Measurements from ENCODE around the gene CLEC3B.
"Not testable (repeated sequence)": the region's sequence is repeated elsewhere in the genome, so short reads cannot be mapped to it uniquely, and the experiment has no call there.

The CLEC3B gene

GRCh38 chr3:45026038-45026437, at the start of gene CLEC3B:
Gene CLEC3B, plus strand, starts transcription at chr3:45026303. Its CDS starts 60 bp downstream, at chr3:45026363.
- no peaks in the 10 kb centered on the region for H3K36me3 Mint-ChIP-seq (ENCODE audit: low read depth)
- no peak for DNase-seq

GRCh38 chr3:44981220-44981619, 44.9 kb upstream of the CLEC3B start:
- no peaks in the 10 kb centered on the region for H3K27me3 Mint-ChIP-seq
- H3K4me3 Mint-ChIP-seq, result peak overlapping the region; percentile 42
- ATAC-seq, result peak; percentile 47
- DNase-seq, result no peak
- H3K27ac Mint-ChIP-seq, result peak overlapping the region; percentile 21
- H3K36me3 Mint-ChIP-seq (ENCODE audit: low read depth), result peaks cover 27% of the 10 kb centered on the region
- peaks cover 82% of the 10 kb centered on the region for H3K4me1 Mint-ChIP-seq
- H3K9me3 Mint-ChIP-seq, result no peaks in the 10 kb centered on the region

More at GRCh38 chr3:45026038-45026437, at the start of gene CLEC3B:
- H3K9me3 Mint-ChIP-seq, result no peaks in the 10 kb centered on the region
- ATAC-seq, result no peak
- peaks cover 2% of the 10 kb centered on the region for H3K4me1 Mint-ChIP-seq
- H3K27ac Mint-ChIP-seq, result no peak within 1 kb of the TSS
- no peak within 1 kb of the TSS for H3K4me3 Mint-ChIP-seq
- no peaks in the 10 kb centered on the region for H3K27me3 Mint-ChIP-seq

- DNase-seq (peak; percentile 6), ATAC-seq (no peak)
- Mint-ChIP-seq H3K9me3 (no peaks in the 10 kb centered on the region), H3K27ac (no peak overlapping the region), H3K36me3 (ENCODE audit: low read depth) (peaks cover 28% of the 10 kb centered on the region), H3K27me3 (no peaks in the 10 kb centered on the region), H3K4me1 (peaks cover 82% of the 10 kb centered on the region), H3K4me3 (no peak overlapping the region)
These were observed 44.4 kb upstream of the CLEC3B start for GRCh38 chr3:44981751-44982150.

GRCh38 chr3:44982817-44983216, 43.3 kb upstream of the CLEC3B start:
- no peak overlapping the region for H3K4me3 Mint-ChIP-seq
- H3K4me1 Mint-ChIP-seq, result peaks cover 77% of the 10 kb centered on the region
- DNase-seq (no peak), ATAC-seq (no peak)
- H3K36me3 Mint-ChIP-seq (ENCODE audit: low read depth), result peaks cover 25% of the 10 kb centered on the region
- no peaks in the 10 kb centered on the region for H3K9me3 Mint-ChIP-seq
- H3K27me3 Mint-ChIP-seq, result no peaks in the 10 kb centered on the region
- no peak overlapping the region for H3K27ac Mint-ChIP-seq

- ATAC-seq, result no peak
- H3K9me3 Mint-ChIP-seq, result no peaks in the 10 kb centered on the region
- peaks cover 73% of the 10 kb centered on the region for H3K4me1 Mint-ChIP-seq
- no peaks in the 10 kb centered on the region for H3K27me3 Mint-ChIP-seq
- DNase-seq, result no peak
- H3K27ac Mint-ChIP-seq, result no peak overlapping the region
- peaks cover 24% of the 10 kb centered on the region for H3K36me3 Mint-ChIP-seq (ENCODE audit: low read depth)
- no peak overlapping the region for H3K4me3 Mint-ChIP-seq
These were observed 42.6 kb upstream of the CLEC3B start for GRCh38 chr3:44983484-44983941.

GRCh38 chr3:44984335-44984734, 41.8 kb upstream of the CLEC3B start:
- ATAC-seq, result no peak
- Mint-ChIP-seq H3K36me3 (ENCODE audit: low read depth) (peaks cover 28% of the 10 kb centered on the region), H3K4me1 (peaks cover 69% of the 10 kb centered on the region), H3K27me3 (no peaks in the 10 kb centered on the region), H3K4me3 (no peak overlapping the region), H3K27ac (no peak overlapping the region), H3K9me3 (no peaks in the 10 kb centered on the region)
- no peak for DNase-seq

GRCh38 chr3:44986330-44986729, 39.8 kb upstream of the CLEC3B start:
- not testable (repeated sequence) for DNase-seq, H3K9me3 Mint-ChIP-seq, ATAC-seq, H3K27ac Mint-ChIP-seq, H3K4me3 Mint-ChIP-seq, H3K27me3 Mint-ChIP-seq
- Mint-ChIP-seq H3K36me3 (ENCODE audit: low read depth) (peaks cover 32% of the 10 kb centered on the region), H3K4me1 (peaks cover 64% of the 10 kb centered on the region)

GRCh38 chr3:44987332-44987731, 38.8 kb upstream of the CLEC3B start:
- no peak for DNase-seq
- Mint-ChIP-seq H3K27ac (no peak overlapping the region), H3K4me1 (peaks cover 57% of the 10 kb centered on the region), H3K9me3 (no peaks in the 10 kb centered on the region), H3K36me3 (ENCODE audit: low read depth) (peaks cover 39% of the 10 kb centered on the region), H3K4me3 (no peak overlapping the region), H3K27me3 (no peaks in the 10 kb centered on the region)
- no peak for ATAC-seq

- Mint-ChIP-seq H3K36me3 (ENCODE audit: low read depth) (peaks cover 44% of the 10 kb centered on the region), H3K4me3 (no peak overlapping the region), H3K27me3 (no peaks in the 10 kb centered on the region), H3K9me3 (no peaks in the 10 kb centered on the region), H3K27ac (no peak overlapping the region), H3K4me1 (peaks cover 57% of the 10 kb centered on the region)
- ATAC-seq (no peak), DNase-seq (no peak)
These were observed 38.0 kb upstream of the CLEC3B start for GRCh38 chr3:44988073-44988472.

- peaks cover 47% of the 10 kb centered on the region for H3K36me3 Mint-ChIP-seq (ENCODE audit: low read depth)
- ATAC-seq, result no peak
These were observed 37.0 kb upstream of the CLEC3B start for GRCh38 chr3:44989141-44989540.

GRCh38 chr3:44989636-44990373, 36.3 kb upstream of the CLEC3B start:
- DNase-seq (no peak), ATAC-seq (no peak)
- peaks cover 49% of the 10 kb centered on the region for H3K36me3 Mint-ChIP-seq (ENCODE audit: low read depth)
- no peak overlapping the region for H3K4me3 Mint-ChIP-seq
- peaks cover 45% of the 10 kb centered on the region for H3K4me1 Mint-ChIP-seq
- H3K27me3 Mint-ChIP-seq, result no peaks in the 10 kb centered on the region
- H3K27ac Mint-ChIP-seq, result no peak overlapping the region
- no peaks in the 10 kb centered on the region for H3K9me3 Mint-ChIP-seq

More at GRCh38 chr3:44989141-44989540, 37.0 kb upstream of the CLEC3B start:
- H3K27me3 Mint-ChIP-seq, result no peaks in the 10 kb centered on the region
- no peaks in the 10 kb centered on the region for H3K9me3 Mint-ChIP-seq
- DNase-seq, result no peak
- peaks cover 47% of the 10 kb centered on the region for H3K4me1 Mint-ChIP-seq
- H3K27ac Mint-ChIP-seq, result no peak overlapping the region
- H3K4me3 Mint-ChIP-seq, result no peak overlapping the region

GRCh38 chr3:44991326-44991725, 34.8 kb upstream of the CLEC3B start:
- ATAC-seq, result no peak
- no peak for DNase-seq
- Mint-ChIP-seq H3K9me3 (no peaks in the 10 kb centered on the region), H3K4me1 (peaks cover 50% of the 10 kb centered on the region), H3K36me3 (ENCODE audit: low read depth) (peaks cover 50% of the 10 kb centered on the region), H3K27ac (no peak overlapping the region), H3K27me3 (no peaks in the 10 kb centered on the region), H3K4me3 (no peak overlapping the region)

GRCh38 chr3:44992555-44993470, 33.3 kb upstream of the CLEC3B start:
- ATAC-seq, result no peak
- Mint-ChIP-seq H3K9me3 (no peaks in the 10 kb centered on the region), H3K36me3 (ENCODE audit: low read depth) (peaks cover 53% of the 10 kb centered on the region), H3K4me3 (no peak overlapping the region), H3K27ac (peak overlapping the region; percentile 61), H3K27me3 (no peaks in the 10 kb centered on the region), H3K4me1 (peaks cover 58% of the 10 kb centered on the region)
- peak; percentile 27 for DNase-seq

GRCh38 chr3:44993471-44994205, 32.5 kb upstream of the CLEC3B start:
- no peak overlapping the region for H3K4me3 Mint-ChIP-seq
- DNase-seq, result no peak
- H3K27me3 Mint-ChIP-seq, result no peaks in the 10 kb centered on the region
- no peaks in the 10 kb centered on the region for H3K9me3 Mint-ChIP-seq
- peaks cover 55% of the 10 kb centered on the region for H3K36me3 Mint-ChIP-seq (ENCODE audit: low read depth)
- peaks cover 59% of the 10 kb centered on the region for H3K4me1 Mint-ChIP-seq
- peak overlapping the region; percentile 61 for H3K27ac Mint-ChIP-seq
- ATAC-seq, result no peak

Data from activated naive CD8-positive, alpha-beta T cell treated with anti-CD3 and anti-CD28 coated beads, Interleukin-2, amount 50 U/mL, for 24 hours (primary cell).